Measurements from ENCODE around the gene PLPP7.
"Not testable (repeated sequence)": the region's sequence is repeated elsewhere in the genome, so short reads cannot be mapped to it uniquely, and the experiment has no call there.

Gene PLPP7

GRCh38 chr9:131289301-131290035, at the start of gene PLPP7:
Gene PLPP7, plus strand, starts transcription at chr9:131289723. Its CDS starts 275 bp downstream, at chr9:131289998.
- no peak for DNase-seq

GRCh38 chr9:131240047-131240921, 49.2 kb upstream of the PLPP7 start:
- no peak for DNase-seq

- DNase-seq = not testable (repeated sequence)
Measured at GRCh38 chr9:131244331-131244730, 45.2 kb upstream of the PLPP7 start.

GRCh38 chr9:131246618-131247017, 42.9 kb upstream of the PLPP7 start:
- no peak for DNase-seq

GRCh38 chr9:131252120-131252519, 37.4 kb upstream of the PLPP7 start:
- no peak for DNase-seq

- no peak for DNase-seq
Measured at GRCh38 chr9:131253891-131254491, 35.5 kb upstream of the PLPP7 start.

- DNase-seq = no peak
Measured at GRCh38 chr9:131254626-131255025, 34.9 kb upstream of the PLPP7 start.

- no peak for DNase-seq
Measured at GRCh38 chr9:131255676-131256197, 33.8 kb upstream of the PLPP7 start.

GRCh38 chr9:131257266-131258025, 32.1 kb upstream of the PLPP7 start:
- DNase-seq = no peak

- DNase-seq = no peak
Measured at GRCh38 chr9:131258186-131258585, 31.3 kb upstream of the PLPP7 start.

- DNase-seq = no peak
Measured at GRCh38 chr9:131258698-131259431, 30.7 kb upstream of the PLPP7 start.

- no peak for DNase-seq
Measured at GRCh38 chr9:131259432-131259898, 30.1 kb upstream of the PLPP7 start.

- no peak for DNase-seq
Measured at GRCh38 chr9:131259916-131260597, 29.5 kb upstream of the PLPP7 start.

- no peak for DNase-seq
Measured at GRCh38 chr9:131260751-131261452, 28.6 kb upstream of the PLPP7 start.

- no peak for DNase-seq
Measured at GRCh38 chr9:131262327-131263032, 27.0 kb upstream of the PLPP7 start.

GRCh38 chr9:131263033-131263343, 26.5 kb upstream of the PLPP7 start:
- DNase-seq = not testable (repeated sequence)

GRCh38 chr9:131263701-131264100, 25.8 kb upstream of the PLPP7 start:
- no peak for DNase-seq

- peak; percentile 12 for DNase-seq
Measured at GRCh38 chr9:131264231-131264630, 25.3 kb upstream of the PLPP7 start.

GRCh38 chr9:131266266-131267229, 23.0 kb upstream of the PLPP7 start:
- no peak for DNase-seq

Data from NCI-H69 (cell line).